Panc1 (cell line): ENCODE results near the gene EFNB1. TPM values are rescaled to one million over a fixed set of nuclear protein-coding genes. Genes with fewer than 3 reads are reported as not detected.
"Not testable (repeated sequence)": the region's sequence is repeated elsewhere in the genome, so short reads cannot be mapped to it uniquely, and the experiment has no call there.

Source experiments
- ATAC-seq: fragments of 200-7000 bp; cut with Tn5 transposase; 2 replicates; pipeline ENCODE4 v1.9.1; 2020; ENCODE audit warnings: mild to moderate bottlenecking, moderate library complexity
- BruUV-seq: library from RNA; stranded (reverse); fragments of 400-500 nt; replicated peaks from 2 replicates; lab custom pipeline; 2021; lab: Mats Ljungman, UMichigan
- CTCF ChIA-PET: fragments of 300-600 bp; sonication (Branson Sonifier 250); formaldehyde crosslinking; loops from one replicate; lab custom pipeline; 2022; ENCODE audit warnings: antibody characterized with exemption; lab: Charles Lee
- POLR2A ChIA-PET: fragments of 300-600 bp; sonication (Branson Sonifier 250); formaldehyde crosslinking; loops from one replicate; lab custom pipeline; 2022; ENCODE audit warnings: antibody characterized with exemption; lab: Charles Lee
- DNase-seq: peaks from one replicate; pipeline ENCODE4 v3.0.0-alpha.2; 2010; ENCODE audit warnings: low read depth, low spot score
- H3K27ac ChIP-seq: 2 replicates; pipeline ENCODE4 v1.5.1; 2011; ENCODE audit warnings: mild to moderate bottlenecking, low read length, inconsistent platforms
- H3K27me3 ChIP-seq: fragments of 200-500 bp; sonication (Bioruptor generic); 2 replicates; pipeline ENCODE4 v1.6.0; 2014; ENCODE audit warnings: low read length, inconsistent platforms; ENCODE audit not compliant: control insufficient read depth, insufficient read depth
- H3K36me3 ChIP-seq: fragments of 200-500 bp; sonication (Bioruptor generic); 2 replicates; pipeline ENCODE4 v1.5.1; 2014; ENCODE audit warnings: inconsistent platforms, mild to moderate bottlenecking, low read length, moderate library complexity; ENCODE audit not compliant: control insufficient read depth, insufficient read depth
- H3K4me1 ChIP-seq: 2 replicates; pipeline ENCODE4 v1.5.1; 2011; ENCODE audit warnings: inconsistent platforms, mild to moderate bottlenecking, low read length, moderate library complexity; ENCODE audit not compliant: control insufficient read depth, insufficient read depth
- H3K4me3 ChIP-seq, 2 experiments: 2 replicates each; pipeline ENCODE4 v1.5.1; 2011 to 2012; ENCODE audit warnings: low read depth in 2 of 2, low read length in 2 of 2, mild to moderate bottlenecking in 2 of 2, inconsistent platforms in 1 of 2, moderate library complexity in 1 of 2
- H3K9me3 ChIP-seq: fragments of 200-500 bp; sonication (Bioruptor generic); 2 replicates; pipeline ENCODE4 v1.5.1; 2014; ENCODE audit warnings: low read depth, mild to moderate bottlenecking, inconsistent platforms, low read length, moderate library complexity; ENCODE audit not compliant: control insufficient read depth, insufficient read depth
- CTCF ChIP-seq: fragments of 450-650 bp; IDR thresholded peaks from 2 replicates; pipeline ENCODE4 v1.5.1; 2017; ENCODE audit warnings: mild to moderate bottlenecking
- POLR2AphosphoS5 ChIP-seq: IDR thresholded peaks from 2 replicates; pipeline ENCODE4 v1.6.1; 2012; ENCODE audit warnings: mild to moderate bottlenecking, low read depth, low read length, moderate library complexity
- REST ChIP-seq, 2 experiments: IDR thresholded peaks; 2 replicates each; pipeline ENCODE4 v1.6.1; 2011 to 2012; ENCODE audit warnings: low read depth in 2 of 2, control low read depth in 1 of 2, low read length in 1 of 2, mild to moderate bottlenecking in 1 of 2, moderate library complexity in 1 of 2; ENCODE audit not compliant: insufficient read depth in 1 of 2
- SIN3A ChIP-seq: IDR thresholded peaks from 2 replicates; pipeline ENCODE4 v1.6.1; 2012; ENCODE audit warnings: low read depth, mild to moderate bottlenecking, low read length, moderate library complexity, borderline replicate concordance; ENCODE audit not compliant: insufficient read depth
- TCF7L2 ChIP-seq: IDR thresholded peaks from 2 replicates; pipeline ENCODE4 v1.6.1; 2011; ENCODE audit warnings: mild to moderate bottlenecking, low read depth, low read length, inconsistent platforms
- in situ Hi-C: cut with HindIII; loops from 2 replicates; pipeline ENCODE4 v1.10.0; 2016; ENCODE audit warnings: low sequenced_read_pairs, low pct_unique_long_range_greater_than_20kb
- intact Hi-C: fragments of 100-400 bp; cut with micrococcal nuclease; formaldehyde crosslinking; loops from one replicate; pipeline ENCODE4 v1.10.0; 2022; ENCODE audit not compliant: unreplicated experiment
- total RNA-seq: library from RNA; stranded (reverse); gene quantifications from one replicate; pipeline ENCODE4 v1.2.1, GENCODE V29; 2021; ENCODE audit not compliant: unreplicated experiment

The EFNB1 gene
- total RNA-seq, 1 experiment from 2014 or later, result 12.9 TPM

- Histone ChIP-seq H3K36me3 (no peaks in the 10 kb centered on the region), H3K27ac (no peak overlapping the region), H3K4me3 (no peak overlapping the region), H3K9me3 (no peaks in the 10 kb centered on the region), H3K27me3 (no peaks in the 10 kb centered on the region; the same call in 1 of the 2 replicates), H3K4me1 (no peaks in the 10 kb centered on the region)
- DNase-seq (no peak), ATAC-seq (no peak)
- POLR2A ChIA-PET, result no interaction called here
- CTCF ChIA-PET, result no interaction called here
- BruUV-seq, result no TSS peak
- no peak for TF ChIP-seq SIN3A
- TF ChIP-seq TCF7L2, result no peak
- no peak for TF ChIP-seq REST (IDR thresholded peaks at IDR 0.05; ENCODE audit: insufficient read depth in 1 of 2, low read depth in 2 of 2, low read length in 1 of 2)
- TF ChIP-seq CTCF, result no peak
- TF ChIP-seq POLR2AphosphoS5, result no peak
- in situ Hi-C loops (no loop called here), intact Hi-C loops (no loop called here)
Measured at GRCh38 chrX:68795741-68796140, 33.1 kb upstream of the EFNB1 start.

DNA sequence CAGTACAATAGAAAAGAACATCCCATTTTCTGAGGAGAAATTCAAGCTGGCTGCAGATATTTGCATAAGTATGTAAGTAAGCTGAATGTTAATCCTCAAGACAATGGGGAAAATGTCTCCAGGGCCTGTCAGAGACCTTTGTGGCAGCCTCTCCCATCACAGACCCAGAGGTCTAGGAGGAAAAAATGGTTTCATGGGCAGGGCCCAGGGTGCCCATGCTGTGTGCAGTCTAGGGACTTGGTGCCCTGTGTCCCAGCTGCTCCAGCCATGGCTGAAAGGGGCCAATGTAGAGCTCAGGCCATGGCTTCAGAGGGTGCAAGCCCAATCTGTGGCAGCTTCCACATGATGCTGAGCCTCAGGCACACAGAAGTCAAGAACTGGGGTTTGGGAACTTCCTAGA is 30.4 kb upstream of the EFNB1 start:
- H3K27me3 ChIP-seq, H3K4me1 ChIP-seq, in situ Hi-C loops, POLR2A ChIA-PET, H3K4me3 ChIP-seq, BruUV-seq, H3K9me3 ChIP-seq, intact Hi-C loops, H3K27ac ChIP-seq, DNase-seq, CTCF ChIA-PET, ATAC-seq, H3K36me3 ChIP-seq: not testable (repeated sequence)

GRCh38 chrX:68801737-68802290 is 27.0 kb upstream of the EFNB1 start:
- CTCF ChIA-PET, result no interaction called here
- DNase-seq (no peak), ATAC-seq (no peak)
- in situ Hi-C loops (no loop called here), intact Hi-C loops (no loop called here)
- TF ChIP-seq REST (IDR thresholded peaks at IDR 0.05; ENCODE audit: insufficient read depth in 1 of 2, low read depth in 2 of 2, low read length in 1 of 2) (no peak), CTCF (no peak), POLR2AphosphoS5 (no peak), SIN3A (no peak), TCF7L2 (no peak)
- BruUV-seq, result no TSS peak
- Histone ChIP-seq H3K9me3 (no peaks in the 10 kb centered on the region), H3K27me3 (no peaks in the 10 kb centered on the region), H3K4me3 (no peak overlapping the region), H3K36me3 (no peaks in the 10 kb centered on the region), H3K27ac (no peak overlapping the region), H3K4me1 (no peaks in the 10 kb centered on the region)
- POLR2A ChIA-PET, result no interaction called here
